M059J (cell line): Measurements from ENCODE around the gene FAM9C. TPM values are rescaled to one million over a fixed set of nuclear protein-coding genes. Genes with fewer than 3 reads are reported as not detected.

ENCODE experiments used
- total RNA-seq: library from RNA; depleted of rRNA; stranded (reverse); fragments of >200 nt; shearing (Covaris generic); gene quantifications from 2 replicates; pipeline ENCODE4 v1.2.3, GENCODE V29; 2014; rRNA removed

FAM9C gene
- total RNA-seq, 1 experiment from 2014 or later: not detected

Other genes starting within 250 kb of the FAM9C start
- gene TLR7, start 177.5 kb downstream of the FAM9C start, total RNA-seq: not detected in 2 replicates
- gene TLR8, start 138.0 kb downstream of the FAM9C start, total RNA-seq: not detected in 2 replicates
- 5,809 and 7,639 TPM in 2 replicates for gene TMSB4X, start 69.5 kb downstream of the FAM9C start, total RNA-seq